Activated CD4-positive, alpha-beta T cell treated with anti-CD3 and anti-CD28 coated beads, Interleukin-2, amount 10 ng/mL, durations not matched to agents 7 days and 5 days (primary cell): Measurements from ENCODE around the gene SORCS2. TPM values are rescaled to one million over a fixed set of nuclear protein-coding genes. Genes with fewer than 3 reads are reported as not detected.
A peak's percentile ranks its signal among the peaks of the same experiment; 100 is the strongest.

ENCODE experiments used
- CTCF ChIA-PET: fragments of 350-600 bp; sonication (Branson Sonifier 250); formaldehyde crosslinking; loops from one replicate; lab custom pipeline; 2021; ENCODE audit warnings: antibody characterized with exemption; lab: Charles Lee
- POLR2A ChIA-PET: fragments of 350-600 bp; sonication (Branson Sonifier 250); formaldehyde crosslinking; loops from one replicate; lab custom pipeline; 2021; ENCODE audit warnings: antibody characterized with exemption; lab: Charles Lee
- DNase-seq: peaks from one replicate; pipeline ENCODE4 v3.0.0-alpha.2; 2020
- H3K27ac Mint-ChIP-seq: one replicate; pipeline ENCODE4 v1.8.0; 2021; ENCODE audit warnings: mild to moderate bottlenecking, moderate library complexity, mixed read lengths
- H3K27me3 Mint-ChIP-seq: one replicate; pipeline ENCODE4 v1.8.0; 2021; ENCODE audit warnings: mixed read lengths
- H3K36me3 Mint-ChIP-seq: one replicate; pipeline ENCODE4 v1.8.0; 2021; ENCODE audit warnings: low read depth, mixed read lengths
- H3K4me1 Mint-ChIP-seq: one replicate; pipeline ENCODE4 v1.8.0; 2021; ENCODE audit warnings: mixed read lengths
- H3K4me3 Mint-ChIP-seq: one replicate; pipeline ENCODE4 v1.8.0; 2021; ENCODE audit warnings: mild to moderate bottlenecking, moderate library complexity, mixed read lengths
- H3K9me3 Mint-ChIP-seq: one replicate; pipeline ENCODE4 v1.8.0; 2021; ENCODE audit warnings: mixed read lengths
- total RNA-seq, 2 experiments: library from RNA; stranded (reverse); gene quantifications; one replicate each; pipeline ENCODE4 v1.2.3, GENCODE V29; 2021

The SORCS2 gene
- total RNA-seq, 2 experiments from 2014 or later = not detected

DNA sequence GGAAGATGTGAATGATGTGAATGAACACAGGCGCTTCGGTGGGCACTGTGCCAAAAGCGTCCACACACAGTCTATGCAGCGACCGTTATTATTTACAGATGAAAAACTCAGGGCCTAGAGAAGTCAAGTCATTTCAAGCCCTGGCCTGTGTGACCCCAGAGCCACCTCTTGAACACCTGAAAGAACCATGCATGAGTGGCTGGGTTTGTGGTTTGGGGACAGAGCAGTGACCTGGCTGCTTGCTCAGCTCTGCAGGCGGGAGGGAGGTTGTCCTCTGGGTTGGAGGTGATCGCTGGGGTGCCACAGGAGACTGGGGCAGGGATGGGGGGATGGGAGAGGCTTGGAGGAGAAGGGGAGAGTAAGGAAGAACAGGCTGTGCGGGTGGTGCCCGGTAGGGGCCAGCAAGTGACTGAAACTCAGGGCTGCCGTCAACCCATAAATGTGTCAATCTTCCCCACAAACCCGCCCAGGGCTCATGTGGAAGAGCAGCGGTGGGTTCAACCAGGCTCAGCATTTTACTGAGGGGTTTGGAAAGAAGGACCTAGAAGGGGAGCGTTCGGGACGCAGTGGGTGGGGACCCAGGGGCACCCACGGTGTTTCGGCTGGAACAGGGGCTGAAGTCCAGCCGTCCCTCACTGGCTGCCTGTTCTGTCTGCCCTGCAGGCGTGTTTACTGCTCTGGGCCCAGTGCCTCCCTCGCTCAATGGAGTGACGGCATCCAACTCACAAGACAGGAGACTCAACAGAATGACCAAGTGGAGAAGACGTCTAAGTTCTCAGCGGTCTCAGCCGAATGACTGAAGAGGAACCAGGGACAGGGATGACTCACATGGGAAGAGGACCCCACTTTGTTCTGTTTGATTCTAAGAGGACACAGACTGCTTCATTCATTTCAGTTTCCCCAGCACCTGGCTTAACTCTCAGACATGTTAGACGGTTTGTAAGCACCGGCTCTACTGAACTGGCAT, 579.5 kb downstream of the SORCS2 start:
- Mint-ChIP-seq H3K27ac (peak overlapping the region; percentile 47), H3K36me3 (peaks cover 2% of the 10 kb centered on the region), H3K4me1 (peaks cover 21% of the 10 kb centered on the region), H3K9me3 (no peaks in the 10 kb centered on the region), H3K4me3 (no peak overlapping the region), H3K27me3 (no peaks in the 10 kb centered on the region)
- ChIA-PET CTCF (interaction anchor here (0.9 to 2.2 kb wide), 5 partner anchors 8 to 32 kb away, joined by 3 to 8 read pairs (median 4); no protein-coding TSS in a partner anchor), POLR2A (no interaction called here)
- DNase-seq = no peak

DNA sequence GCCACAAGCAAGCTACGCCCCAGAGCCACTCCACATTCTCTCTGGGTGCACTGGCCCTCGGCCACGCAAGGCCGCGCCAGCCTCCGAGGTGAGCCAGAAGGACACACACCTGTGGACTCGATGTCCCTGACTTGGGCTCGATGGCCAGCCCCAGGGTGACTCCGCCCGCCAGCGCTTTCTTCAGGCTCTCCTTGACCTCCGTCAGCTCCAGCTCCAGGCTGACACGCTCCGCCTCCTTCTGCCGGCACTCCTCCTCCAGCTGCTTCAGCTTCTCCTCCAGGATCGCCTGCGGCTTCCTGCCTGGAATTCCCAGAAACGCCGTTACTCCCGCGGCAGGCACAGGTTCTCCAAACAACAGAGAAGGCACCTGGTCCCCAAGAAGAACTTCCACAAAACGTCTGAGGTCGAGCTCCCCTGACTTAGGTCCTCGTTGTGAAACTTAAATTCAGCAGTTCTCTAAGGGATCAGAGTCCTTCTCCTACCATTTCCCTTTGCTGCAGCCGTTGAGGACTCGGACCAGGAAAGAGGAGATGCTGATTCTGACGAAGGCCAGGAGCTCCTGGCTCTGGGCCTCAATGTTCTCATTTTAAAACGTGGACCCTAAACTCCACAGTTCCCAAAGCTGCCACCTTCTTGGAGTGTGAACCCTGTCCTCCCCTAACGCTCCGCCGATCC, 580.5 kb downstream of the SORCS2 start:
- Mint-ChIP-seq H3K27ac (peak overlapping the region; percentile 39), H3K27me3 (no peaks in the 10 kb centered on the region), H3K9me3 (no peaks in the 10 kb centered on the region), H3K36me3 (peaks cover 2% of the 10 kb centered on the region), H3K4me3 (no peak overlapping the region), H3K4me1 (peaks cover 23% of the 10 kb centered on the region)
- no peak for DNase-seq
- ChIA-PET POLR2A (no interaction called here), CTCF (interaction anchor here (0.7 to 2.2 kb wide), 3 partner anchors 11 to 31 kb away, joined by 3 to 5 read pairs (median 4); no protein-coding TSS in a partner anchor)

DNA sequence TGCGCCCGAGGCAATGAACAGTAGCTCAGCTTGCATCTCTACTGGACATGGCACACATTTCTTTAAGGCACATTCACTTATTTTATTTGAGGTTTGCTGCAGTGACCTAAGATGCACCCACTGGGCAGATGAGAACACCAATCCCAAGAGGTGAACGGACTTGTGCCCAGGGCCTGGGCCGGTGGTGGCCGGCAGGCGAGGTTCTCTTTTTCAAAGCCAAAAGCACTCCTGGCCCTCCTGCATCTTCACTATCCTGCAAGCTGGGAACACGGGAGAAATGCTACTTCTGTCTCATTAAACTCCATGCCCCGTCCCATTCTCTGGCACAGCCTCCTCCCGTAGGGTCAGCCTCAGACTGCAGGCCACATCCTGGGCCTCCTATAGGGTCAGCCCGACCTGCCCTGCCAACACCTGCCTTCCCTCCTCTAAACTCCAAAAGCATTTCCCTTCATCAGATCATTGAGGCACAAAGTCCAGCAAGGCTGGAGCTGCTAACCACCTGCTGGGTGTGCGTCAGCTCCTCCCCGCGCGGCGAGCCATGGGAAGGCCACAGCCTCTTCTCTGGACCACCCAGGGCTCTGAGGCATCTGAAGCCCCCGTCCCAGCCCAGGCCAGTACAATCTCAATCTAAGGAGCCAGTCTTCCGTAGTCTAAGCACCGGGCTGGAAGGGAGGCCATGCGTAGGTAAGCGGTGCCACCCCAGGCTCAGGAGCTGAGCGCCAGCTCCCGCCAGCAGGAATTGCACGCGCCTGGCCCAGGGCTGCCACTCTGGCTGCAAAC, 581.3 kb downstream of the SORCS2 start:
- no peak for DNase-seq
- Mint-ChIP-seq H3K4me3 (no peak overlapping the region), H3K36me3 (peaks cover 2% of the 10 kb centered on the region), H3K9me3 (no peaks in the 10 kb centered on the region), H3K4me1 (peaks cover 28% of the 10 kb centered on the region), H3K27me3 (no peaks in the 10 kb centered on the region), H3K27ac (peak overlapping the region; percentile 39)
- POLR2A ChIA-PET = no interaction called here
- CTCF ChIA-PET = interaction anchor here (0.7 to 2.2 kb wide), 3 partner anchors 12 to 25 kb away, joined by 3 to 5 read pairs (median 5); no protein-coding TSS in a partner anchor

DNA sequence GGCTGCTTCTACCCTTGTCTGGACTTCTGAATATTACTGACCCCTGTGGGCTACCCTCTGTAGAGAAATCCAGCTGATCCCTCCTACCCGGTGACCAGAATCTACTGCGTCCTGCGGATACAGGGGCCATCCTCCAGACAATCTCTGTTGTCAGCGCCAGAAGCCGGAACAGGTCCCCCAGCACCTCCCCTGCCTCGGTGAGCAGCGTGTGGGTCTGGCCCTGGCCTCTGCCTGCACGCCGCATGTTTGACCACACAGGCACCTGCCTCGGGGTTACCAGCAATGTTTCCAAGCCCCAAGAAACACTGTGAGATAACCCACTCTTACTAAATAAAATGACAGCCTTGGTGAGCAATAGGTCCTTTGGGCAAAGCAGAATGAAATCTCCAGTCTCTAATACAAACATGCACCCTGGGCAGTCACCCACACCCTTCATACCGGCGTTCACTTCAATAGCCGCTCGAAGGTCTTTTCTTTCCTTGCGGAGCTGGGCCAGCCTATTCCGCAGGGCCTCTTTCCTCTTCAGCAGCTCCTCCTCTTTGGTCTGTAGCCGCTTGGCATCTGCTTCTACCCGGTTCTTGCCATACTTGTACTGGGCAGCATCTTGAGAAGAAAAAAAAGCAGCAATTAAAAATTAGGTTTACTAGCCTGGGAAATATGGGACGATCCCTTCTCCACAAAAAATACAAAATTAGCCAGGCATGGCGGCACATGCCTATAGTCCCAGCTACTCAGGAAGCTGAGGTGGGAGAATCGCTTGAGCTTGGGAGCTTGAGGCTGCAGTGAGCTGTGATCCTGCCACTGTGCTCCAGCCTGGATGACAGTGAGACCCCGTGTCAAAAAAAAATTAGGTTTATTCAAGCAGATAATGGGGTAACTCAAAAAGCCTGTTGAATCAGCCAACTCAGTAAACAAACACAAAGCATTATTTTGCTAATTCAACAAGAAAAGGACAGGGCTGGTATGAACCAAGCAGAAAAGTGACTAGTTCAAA, 582.3 kb downstream of the SORCS2 start:
- ChIA-PET CTCF (interaction anchor here (1.8 kb wide), 1 partner anchor 15 kb away, joined by 5 read pairs; no protein-coding TSS in a partner anchor), POLR2A (no interaction called here)
- Mint-ChIP-seq H3K36me3 (peaks cover 2% of the 10 kb centered on the region), H3K4me3 (no peak overlapping the region), H3K27me3 (no peaks in the 10 kb centered on the region), H3K4me1 (peaks cover 34% of the 10 kb centered on the region), H3K9me3 (no peaks in the 10 kb centered on the region), H3K27ac (no peak overlapping the region)
- DNase-seq = no peak

DNA sequence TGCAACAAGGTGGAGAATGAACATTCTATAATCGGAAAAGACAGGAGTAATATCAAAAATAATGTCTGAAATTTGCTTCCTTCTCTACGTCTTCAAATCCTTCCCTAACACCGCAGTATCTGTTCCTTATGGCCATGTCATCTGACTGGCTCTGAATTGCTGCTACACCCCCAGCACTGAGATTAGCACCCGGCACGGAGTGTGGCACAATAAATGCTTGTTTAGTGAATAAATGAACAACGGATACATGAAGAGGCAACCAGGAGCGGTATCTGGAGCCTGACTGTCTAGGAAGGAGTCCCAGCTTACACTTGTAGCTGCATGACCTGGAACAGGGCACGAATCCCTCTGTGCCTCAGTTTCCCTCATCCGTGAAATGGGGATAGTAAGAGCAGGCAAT, 583.1 kb downstream of the SORCS2 start:
- Mint-ChIP-seq H3K4me3 (no peak overlapping the region), H3K27ac (no peak overlapping the region), H3K27me3 (no peaks in the 10 kb centered on the region), H3K4me1 (peaks cover 28% of the 10 kb centered on the region), H3K36me3 (peaks cover 2% of the 10 kb centered on the region), H3K9me3 (no peaks in the 10 kb centered on the region)
- CTCF ChIA-PET = interaction anchor here (0.9 to 1.8 kb wide), 2 partner anchors 15 to 17 kb away, joined by 4 to 5 read pairs; no protein-coding TSS in a partner anchor
- no peak for DNase-seq
- POLR2A ChIA-PET = no interaction called here

DNA sequence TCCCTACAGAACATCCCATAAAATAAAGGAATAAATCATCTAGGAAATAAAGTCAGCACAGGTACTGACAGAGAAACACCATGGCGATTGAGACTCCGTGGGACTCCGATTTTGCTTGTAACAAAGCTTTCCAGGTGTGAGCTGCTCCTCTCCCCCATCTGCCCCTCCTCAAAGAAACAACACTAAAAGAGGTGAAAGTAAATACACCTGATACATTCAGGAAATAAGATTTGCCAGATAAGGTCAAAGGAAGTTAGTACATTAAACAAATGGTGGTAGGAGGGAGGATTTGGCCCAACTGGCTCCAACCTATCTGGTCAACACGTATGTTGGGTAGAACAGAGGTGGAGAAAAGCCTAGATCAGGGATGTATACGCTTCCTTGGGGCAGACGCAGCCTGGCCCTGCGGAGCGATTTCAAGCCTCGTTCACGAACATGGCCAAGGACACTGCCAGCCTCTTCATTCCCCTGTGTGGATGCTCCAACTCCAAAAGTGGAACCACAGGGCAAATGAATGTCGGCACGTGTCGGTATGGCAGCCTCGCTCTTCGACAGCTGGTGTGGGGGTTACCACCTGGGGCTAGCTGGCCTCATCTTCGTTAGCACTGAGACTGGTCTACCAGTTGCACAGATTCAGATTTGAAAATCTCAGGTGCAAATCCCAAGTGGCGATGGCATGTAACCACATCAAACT, 584.8 kb downstream of the SORCS2 start:
- ChIA-PET CTCF (no interaction called here), POLR2A (no interaction called here)
- no peaks in the 10 kb centered on the region for H3K9me3 Mint-ChIP-seq
- peaks cover 25% of the 10 kb centered on the region for H3K4me1 Mint-ChIP-seq
- no peak for DNase-seq
- H3K27ac Mint-ChIP-seq = no peak overlapping the region
- H3K27me3 Mint-ChIP-seq = no peaks in the 10 kb centered on the region
- H3K36me3 Mint-ChIP-seq = peaks cover 5% of the 10 kb centered on the region
- H3K4me3 Mint-ChIP-seq = no peak overlapping the region

DNA sequence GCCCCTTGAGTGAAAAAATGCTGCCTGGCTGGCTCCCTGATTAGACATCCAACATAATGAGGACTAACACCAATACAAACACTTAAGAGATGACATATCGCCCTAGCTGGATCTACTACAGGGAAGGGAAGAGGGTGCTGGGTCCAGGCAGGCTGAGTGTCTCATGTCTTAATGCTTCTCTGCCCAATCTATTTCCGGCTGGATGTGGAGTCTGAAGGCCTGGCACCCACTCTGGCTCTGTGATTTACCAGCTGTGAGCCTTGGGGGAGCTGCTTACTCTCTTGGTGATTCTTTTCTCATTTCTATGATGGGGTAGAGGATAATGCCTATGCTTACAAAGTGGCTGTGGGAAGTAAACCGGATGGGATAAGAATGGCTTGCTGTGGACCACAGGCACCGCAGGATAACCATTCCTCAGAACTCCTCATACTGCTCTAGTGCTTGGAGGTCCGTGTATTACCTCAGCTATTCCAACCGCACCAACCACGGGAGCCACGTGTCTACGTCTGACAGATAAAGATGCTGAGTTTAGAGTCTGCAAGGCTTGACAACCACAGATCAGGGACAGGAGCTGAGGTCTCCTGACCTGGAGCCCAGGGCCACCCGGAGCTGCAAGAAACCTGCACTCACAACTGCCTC, 585.7 kb downstream of the SORCS2 start:
- H3K9me3 Mint-ChIP-seq = no peaks in the 10 kb centered on the region
- no peak overlapping the region for H3K4me3 Mint-ChIP-seq
- H3K36me3 Mint-ChIP-seq = peaks cover 5% of the 10 kb centered on the region
- DNase-seq = no peak
- POLR2A ChIA-PET = interaction anchor here (0.7 kb wide), 1 partner anchor 1122 kb away, joined by 3 read pairs; no protein-coding TSS in a partner anchor
- H3K4me1 Mint-ChIP-seq = peaks cover 30% of the 10 kb centered on the region
- H3K27ac Mint-ChIP-seq = peak overlapping the region; percentile 63
- CTCF ChIA-PET = no interaction called here
- H3K27me3 Mint-ChIP-seq = no peaks in the 10 kb centered on the region

DNA sequence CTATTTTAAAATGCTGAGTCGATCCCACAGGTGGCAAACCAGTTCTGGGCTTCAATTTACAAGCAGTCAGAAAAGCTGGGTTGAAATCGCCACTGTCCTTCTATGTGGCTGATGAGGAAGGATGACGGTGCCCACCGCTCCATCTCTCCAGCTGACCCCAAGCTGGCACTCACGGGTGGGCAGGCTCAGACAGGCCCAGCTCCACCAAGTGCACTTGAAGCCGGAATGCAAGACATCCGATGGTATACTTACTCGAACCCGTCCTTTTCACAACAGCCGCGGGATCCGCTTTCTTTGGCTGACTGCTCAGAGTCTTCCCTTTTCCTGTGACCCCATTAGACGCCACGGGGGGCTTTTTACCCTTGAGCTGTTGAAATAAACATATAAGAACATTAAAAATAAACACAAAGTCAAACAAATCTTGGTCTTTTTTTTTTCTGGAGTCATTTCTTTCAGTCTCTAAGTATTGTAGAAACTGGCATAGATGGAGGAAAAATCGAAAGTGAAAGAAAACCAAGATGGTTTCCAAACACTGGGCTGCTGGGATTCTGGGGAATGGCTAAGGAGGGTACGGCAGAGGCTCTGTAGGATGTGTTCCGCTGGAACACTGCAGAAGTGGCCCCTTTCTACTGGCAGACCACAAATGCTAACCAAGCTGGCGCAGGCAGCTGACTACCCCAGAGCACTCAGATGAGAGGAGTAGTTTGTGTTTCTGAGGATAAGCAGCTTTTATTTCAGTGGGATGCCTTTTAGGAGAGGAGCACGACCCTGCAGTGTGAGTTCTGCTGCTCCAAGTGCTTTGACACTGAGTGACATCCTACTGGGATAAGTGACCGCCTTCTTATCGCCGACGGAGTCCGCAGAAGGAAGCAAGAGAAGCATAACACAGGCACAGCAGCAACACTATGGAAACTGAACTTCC, 586.4 kb downstream of the SORCS2 start:
- no peaks in the 10 kb centered on the region for H3K27me3 Mint-ChIP-seq
- no peak overlapping the region for H3K4me3 Mint-ChIP-seq
- no peak overlapping the region for H3K27ac Mint-ChIP-seq
- DNase-seq = no peak
- H3K9me3 Mint-ChIP-seq = no peaks in the 10 kb centered on the region
- CTCF ChIA-PET = interaction anchor here (1.0 kb wide), 1 partner anchor 8 kb away, joined by 3 read pairs; no protein-coding TSS in a partner anchor
- POLR2A ChIA-PET = interaction anchor here (0.7 kb wide), 1 partner anchor 1123 kb away, joined by 3 read pairs; no protein-coding TSS in a partner anchor
- H3K4me1 Mint-ChIP-seq = peaks cover 30% of the 10 kb centered on the region
- peaks cover 5% of the 10 kb centered on the region for H3K36me3 Mint-ChIP-seq

DNA sequence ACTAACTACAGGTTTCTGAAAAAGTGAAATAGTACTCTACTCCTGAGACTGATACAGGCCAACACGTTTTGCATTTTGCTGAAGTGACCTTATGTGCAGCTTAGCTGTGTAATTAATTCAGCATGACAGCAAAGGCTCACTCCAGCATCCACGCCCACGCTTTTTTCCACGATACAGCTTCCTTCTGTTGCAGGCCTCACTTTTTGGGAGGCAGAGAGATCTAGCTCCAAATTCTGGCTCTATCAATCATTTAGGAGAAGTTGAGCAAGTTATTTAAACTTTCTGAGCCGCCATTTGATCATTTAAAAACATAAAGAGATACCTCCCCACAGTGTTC, 587.1 kb downstream of the SORCS2 start:
- H3K4me1 Mint-ChIP-seq = peaks cover 30% of the 10 kb centered on the region
- H3K9me3 Mint-ChIP-seq = no peaks in the 10 kb centered on the region
- H3K27me3 Mint-ChIP-seq = no peaks in the 10 kb centered on the region
- ChIA-PET POLR2A (no interaction called here), CTCF (interaction anchor here (1.0 kb wide), 1 partner anchor 9 kb away, joined by 3 read pairs; no protein-coding TSS in a partner anchor)
- no peak for DNase-seq
- H3K27ac Mint-ChIP-seq = no peak overlapping the region
- no peak overlapping the region for H3K4me3 Mint-ChIP-seq
- H3K36me3 Mint-ChIP-seq = peaks cover 5% of the 10 kb centered on the region
